Measurements from ENCODE around the gene NUMB. TPM values are rescaled to one million over a fixed set of nuclear protein-coding genes. Genes with fewer than 3 reads are reported as not detected.

Gene NUMB
- total RNA-seq, 2 donors from 2014 or later: 79.9 to 85.2 TPM

DNA sequence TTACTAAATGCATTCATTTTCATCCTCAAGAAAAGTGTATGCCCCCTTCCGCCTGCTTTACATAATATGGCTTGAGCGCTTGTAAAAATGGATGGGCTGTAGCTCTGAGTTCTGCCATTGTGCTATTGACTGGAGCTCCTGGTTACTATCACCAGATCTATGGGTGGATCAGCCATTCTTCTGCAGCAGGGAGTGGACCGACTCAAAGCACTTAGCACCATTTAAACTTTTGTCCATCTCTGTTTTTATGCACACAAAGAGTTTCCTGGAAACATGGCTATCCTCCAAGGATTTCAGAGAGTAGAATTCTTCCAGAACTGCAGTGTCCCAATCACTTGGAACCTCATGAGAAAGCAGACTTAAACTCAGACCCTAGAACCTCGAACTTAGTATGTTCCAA lies 4.5 kb upstream of the NUMB start:
- no peak overlapping the region for H3K27ac Mint-ChIP-seq

GRCh38 chr14:73462048-73462715 lies 3.8 kb upstream of the NUMB start:
- H3K36me3 ChIP-seq (ENCODE audit: control insufficient read depth, insufficient read depth, low read length): no peaks in the 10 kb centered on the region
- Mint-ChIP-seq H3K27ac (no peak overlapping the region), H3K9me3 (no peaks in the 10 kb centered on the region), H3K4me1 (peaks cover 42% of the 10 kb centered on the region), H3K36me3 (ENCODE audit: low read depth) (no peaks in the 10 kb centered on the region), H3K27me3 (ENCODE audit: insufficient read depth) (no peaks in the 10 kb centered on the region), H3K4me3 (peak overlapping the region; percentile 13)
- H3K9me3 ChIP-seq (ENCODE audit: control insufficient read depth, low read length): no peaks in the 10 kb centered on the region
- H3K9ac ChIP-seq (ENCODE audit: extremely low read depth, low read length, poor library complexity, severe bottlenecking): no peak overlapping the region
- WGBS, 2 experiments (ENCODE audit: insufficient coverage in 1 of 2, insufficient read length in 1 of 2): 68 to 74% methylated on average over 2 to 6 of the region's 6 CpGs
- peak; percentile 55 for DNase-seq
- peak overlapping the region; percentile 15 for H3K4me3 ChIP-seq (ENCODE audit: low read length)
- peaks cover 14% of the 10 kb centered on the region for H3K4me1 ChIP-seq (ENCODE audit: control insufficient read depth, insufficient read depth, low read length)
- no peaks in the 10 kb centered on the region for H3K27me3 ChIP-seq (ENCODE audit: control insufficient read depth, insufficient read depth, low read length, poor library complexity, severe bottlenecking)
- TF ChIP-seq, protein P1, sequence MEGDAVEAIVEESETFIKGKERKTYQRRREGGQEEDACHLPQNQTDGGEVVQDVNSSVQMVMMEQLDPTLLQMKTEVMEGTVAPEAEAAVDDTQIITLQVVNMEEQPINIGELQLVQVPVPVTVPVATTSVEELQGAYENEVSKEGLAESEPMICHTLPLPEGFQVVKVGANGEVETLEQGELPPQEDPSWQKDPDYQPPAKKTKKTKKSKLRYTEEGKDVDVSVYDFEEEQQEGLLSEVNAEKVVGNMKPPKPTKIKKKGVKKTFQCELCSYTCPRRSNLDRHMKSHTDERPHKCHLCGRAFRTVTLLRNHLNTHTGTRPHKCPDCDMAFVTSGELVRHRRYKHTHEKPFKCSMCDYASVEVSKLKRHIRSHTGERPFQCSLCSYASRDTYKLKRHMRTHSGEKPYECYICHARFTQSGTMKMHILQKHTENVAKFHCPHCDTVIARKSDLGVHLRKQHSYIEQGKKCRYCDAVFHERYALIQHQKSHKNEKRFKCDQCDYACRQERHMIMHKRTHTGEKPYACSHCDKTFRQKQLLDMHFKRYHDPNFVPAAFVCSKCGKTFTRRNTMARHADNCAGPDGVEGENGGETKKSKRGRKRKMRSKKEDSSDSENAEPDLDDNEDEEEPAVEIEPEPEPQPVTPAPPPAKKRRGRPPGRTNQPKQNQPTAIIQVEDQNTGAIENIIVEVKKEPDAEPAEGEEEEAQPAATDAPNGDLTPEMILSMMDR (conservative IDR thresholded peaks at IDR 0.05): no peak
- H3K27ac ChIP-seq (ENCODE audit: low read depth, low read length): no peak overlapping the region

More for the DNA sequence above, 4.5 kb upstream of the NUMB start:
- WGBS, 2 experiments (ENCODE audit: insufficient coverage in 1 of 2, insufficient read length in 1 of 2): 79 to 84% methylated on average over 4 of the region's 4 CpGs
- no peaks in the 10 kb centered on the region for H3K9me3 ChIP-seq (ENCODE audit: control insufficient read depth, low read length)
- no peak for DNase-seq
- H3K4me3 ChIP-seq (ENCODE audit: low read length): peak overlapping the region; percentile 15
- Mint-ChIP-seq H3K36me3 (ENCODE audit: low read depth) (no peaks in the 10 kb centered on the region), H3K4me1 (peaks cover 45% of the 10 kb centered on the region), H3K4me3 (no peak overlapping the region), H3K9me3 (no peaks in the 10 kb centered on the region), H3K27me3 (ENCODE audit: insufficient read depth) (no peaks in the 10 kb centered on the region)
- no peak overlapping the region for H3K27ac ChIP-seq (ENCODE audit: low read depth, low read length)
- no peak overlapping the region for H3K9ac ChIP-seq (ENCODE audit: extremely low read depth, low read length, poor library complexity, severe bottlenecking)
- H3K4me1 ChIP-seq (ENCODE audit: control insufficient read depth, insufficient read depth, low read length): peaks cover 14% of the 10 kb centered on the region
- H3K36me3 ChIP-seq (ENCODE audit: control insufficient read depth, insufficient read depth, low read length): no peaks in the 10 kb centered on the region
- no peaks in the 10 kb centered on the region for H3K27me3 ChIP-seq (ENCODE audit: control insufficient read depth, insufficient read depth, low read length, poor library complexity, severe bottlenecking)
- TF ChIP-seq, protein P1 (conservative IDR thresholded peaks at IDR 0.05): no peak

DNA sequence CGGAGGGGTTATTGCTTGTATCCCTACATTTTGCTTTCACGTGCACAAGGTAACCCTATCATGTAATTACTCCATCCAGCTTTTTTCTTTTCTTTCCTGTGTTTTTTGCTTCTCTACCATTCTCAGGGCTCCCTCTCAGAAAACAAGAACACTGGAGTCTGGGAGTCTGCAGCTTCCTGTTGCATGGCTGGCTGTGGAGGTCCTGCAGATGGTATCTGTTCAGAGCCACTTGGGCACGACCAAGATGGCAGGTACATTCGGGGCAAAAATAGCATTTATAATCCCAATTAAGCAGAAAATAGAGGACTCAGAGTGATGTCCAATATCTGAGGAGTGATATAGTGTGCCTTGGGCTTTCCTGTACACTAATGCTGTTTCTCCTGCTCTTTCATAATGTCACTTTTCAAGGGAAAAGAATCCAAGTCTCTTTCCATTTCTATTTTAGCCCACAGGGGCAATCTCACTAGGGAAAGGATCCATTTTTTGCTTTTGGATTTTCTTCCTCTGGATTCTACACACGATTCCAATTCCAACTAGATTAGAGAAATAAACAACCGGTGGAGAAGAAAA lies 3.2 kb upstream of the NUMB start:
- TF ChIP-seq, protein P1 (conservative IDR thresholded peaks at IDR 0.05): no peak
- no peak overlapping the region for H3K9ac ChIP-seq (ENCODE audit: extremely low read depth, low read length, poor library complexity, severe bottlenecking)
- H3K27me3 ChIP-seq (ENCODE audit: control insufficient read depth, insufficient read depth, low read length, poor library complexity, severe bottlenecking): no peaks in the 10 kb centered on the region
- Mint-ChIP-seq H3K27ac (no peak overlapping the region), H3K4me3 (peak overlapping the region; percentile 13), H3K9me3 (no peaks in the 10 kb centered on the region), H3K4me1 (peaks cover 48% of the 10 kb centered on the region), H3K27me3 (ENCODE audit: insufficient read depth) (no peaks in the 10 kb centered on the region), H3K36me3 (ENCODE audit: low read depth) (no peaks in the 10 kb centered on the region)
- no peaks in the 10 kb centered on the region for H3K9me3 ChIP-seq (ENCODE audit: control insufficient read depth, low read length)
- no peaks in the 10 kb centered on the region for H3K36me3 ChIP-seq (ENCODE audit: control insufficient read depth, insufficient read depth, low read length)
- H3K4me1 ChIP-seq (ENCODE audit: control insufficient read depth, insufficient read depth, low read length): peaks cover 14% of the 10 kb centered on the region
- no peak overlapping the region for H3K27ac ChIP-seq (ENCODE audit: low read depth, low read length)
- 87 to 100% methylated on average over 2 to 6 of the region's 6 CpGs for WGBS, 2 experiments (ENCODE audit: insufficient coverage in 1 of 2, insufficient read length in 1 of 2)
- DNase-seq: peak; percentile 35
- no peak overlapping the region for H3K4me3 ChIP-seq (ENCODE audit: low read length)
